K562 (cell line): ENCODE data around the gene PAN2. TPM values are rescaled to one million over a fixed set of nuclear protein-coding genes. Genes with fewer than 3 reads are reported as not detected.

Source experiments
- ATAC-seq: fragments of 200-7000 bp; cut with Tn5 transposase; 3 replicates; pipeline ENCODE4 v1.9.1; 2020; ENCODE audit warnings: moderate library complexity
- BruUV-seq: library from RNA; stranded (reverse); fragments of 400-500 nt; replicated peaks from 2 replicates; lab custom pipeline; 2021; lab: Mats Ljungman, UMichigan
- CTCF ChIA-PET: fragments of 300-600 bp; formaldehyde crosslinking; extraction: SDS; loops from one replicate; lab custom pipeline; 2021; ENCODE audit warnings: low intra/inter-chr PET ratio; lab: Yijun Ruan, JAX
- POLR2A ChIA-PET: fragments of 300-600, 350-650 bp; sonication (Branson Sonifier 250); formaldehyde crosslinking; extraction: SDS; loops from one replicate; lab custom pipeline; 2021; ENCODE audit warnings: antibody characterized with exemption, inconsistent platforms; lab: Yijun Ruan, JAX
- DNase-seq, 4 experiments: peaks; one replicate each; pipeline versions ENCODE4 v3.0.0 to v3.0.0-alpha.2; 2011 to 2018; ENCODE audit warnings: low spot score in 3 of 4, mixed read lengths in 3 of 4; ENCODE audit errors: extremely low read depth in 1 of 4
- FAIRE-seq: peaks from 2 replicates; lab custom pipeline; 2011; peaks lifted over from hg19 to GRCh38; lab: Jason Lieb, UNC
- H2AFZ ChIP-seq: 2 replicates; pipeline ENCODE4 v1.6.0; 2011; ENCODE audit warnings: low read depth, low read length, control low read depth, inconsistent platforms
- H3K27ac ChIP-seq: fragments of 200-600 bp; 3 replicates; pipeline ENCODE4 v1.8.0; 2011; ENCODE audit warnings: low read depth, mild to moderate bottlenecking, control low read depth, inconsistent platforms, low read length, moderate library complexity, mixed read lengths; ENCODE audit errors: extremely low read depth
- H3K27me3 ChIP-seq, 2 experiments: fragments of 300-600 bp in 1 of 2; 2 replicates in 1 of 2; 3 replicates in 1 of 2; pipeline versions ENCODE4 v1.6.0 to v1.8.0; 2011; ENCODE audit warnings: inconsistent platforms in 2 of 2, low read length in 2 of 2, mild to moderate bottlenecking in 1 of 2, mixed read lengths in 1 of 2, moderate library complexity in 1 of 2; ENCODE audit not compliant: control insufficient read depth in 2 of 2, insufficient read depth in 2 of 2
- H3K36me3 ChIP-seq: fragments of 300-600 bp; 3 replicates; pipeline ENCODE4 v1.8.0; 2011; ENCODE audit warnings: mild to moderate bottlenecking, low read length, inconsistent platforms; ENCODE audit not compliant: control insufficient read depth, insufficient read depth
- H3K4me1 ChIP-seq, 2 experiments: fragments of 200-600 bp in 1 of 2; replicated peaks in 1 of 2; 2 replicates in 1 of 2; 3 replicates in 1 of 2; pipeline versions ENCODE4 v1.5.1 to v1.8.0; 2011; ENCODE audit warnings: inconsistent platforms in 2 of 2, low read length in 2 of 2, mild to moderate bottlenecking in 1 of 2, mixed read lengths in 1 of 2, moderate library complexity in 1 of 2; ENCODE audit not compliant: control insufficient read depth in 2 of 2, insufficient read depth in 2 of 2
- H3K4me2 ChIP-seq: 2 replicates; pipeline ENCODE4 v1.6.1; 2011; ENCODE audit warnings: low read length, control low read depth, inconsistent platforms, mixed read lengths; ENCODE audit not compliant: insufficient read depth
- H3K4me3 ChIP-seq: fragments of 200-600 bp; sonication (generic), shearing (Covaris generic); 2 replicates; pipeline ENCODE4 v1.5.1; 2016; ENCODE audit warnings: control low read depth, inconsistent platforms
- H3K79me2 ChIP-seq: fragments of 200-600 bp; 3 replicates; pipeline ENCODE4 v1.8.0; 2011; ENCODE audit warnings: low read length, inconsistent platforms; ENCODE audit not compliant: control insufficient read depth, insufficient read depth
- H3K9ac ChIP-seq, 2 experiments: 2 replicates each; pipeline versions ENCODE4 v1.6.0 to v1.6.1; 2011; ENCODE audit warnings: low read depth in 2 of 2, low read length in 2 of 2, control low read depth in 1 of 2, inconsistent platforms in 1 of 2, mild to moderate bottlenecking in 1 of 2, mixed read lengths in 1 of 2; ENCODE audit not compliant: insufficient read depth in 1 of 2
- H3K9me1 ChIP-seq: one replicate; pipeline ENCODE4 v1.6.0; 2011; ENCODE audit warnings: inconsistent platforms, mild to moderate bottlenecking, low read length, moderate library complexity; ENCODE audit not compliant: control insufficient read depth, insufficient read depth
- H3K9me3 ChIP-seq: replicated peaks from 2 replicates; pipeline ENCODE4 v1.5.1; 2011; ENCODE audit warnings: low read depth, low read length, inconsistent platforms; ENCODE audit not compliant: control insufficient read depth, insufficient read depth
- H4K20me1 ChIP-seq: replicated peaks from 2 replicates; pipeline ENCODE4 v1.6.1; 2011; ENCODE audit warnings: low read length, inconsistent platforms, mixed read lengths; ENCODE audit not compliant: control insufficient read depth, insufficient read depth
- HLTF ChIP-seq: fragments of 450-650 bp; IDR thresholded peaks from 2 replicates; pipeline ENCODE4 v1.6.1; 2016
- HMG20A ChIP-seq: fragments of 450-650 bp; formaldehyde crosslinking; conservative IDR thresholded peaks from 2 replicates; pipeline ENCODE4 v1.4.0; 2020; ENCODE audit warnings: mild to moderate bottlenecking, mixed read lengths
- MAFG ChIP-seq: fragments of 450-650 bp; conservative IDR thresholded peaks from 2 replicates; pipeline ENCODE4 v1.6.1; 2016; ENCODE audit warnings: missing genetic modification characterization, missing compliant biosample characterization
- POLR2G ChIP-seq: fragments of 200-400 bp; formaldehyde crosslinking; IDR thresholded peaks from 2 replicates; pipeline ENCODE4 v1.6.1; 2017; ENCODE audit warnings: low read depth, mild to moderate bottlenecking, antibody characterized with exemption, low read length, moderate library complexity
- POU5F1 ChIP-seq: fragments of 150-350 bp; IDR thresholded peaks from 2 replicates; pipeline ENCODE4 v1.6.1; 2014; ENCODE audit warnings: borderline replicate concordance, low read length, low read depth, mild to moderate bottlenecking; ENCODE audit not compliant: partially characterized antibody
- RREB1 ChIP-seq: fragments of 250-450 bp; sonication (Bioruptor Pico); IDR thresholded peaks from 2 replicates; pipeline ENCODE4 v1.4.0; 2020
- ZBTB12 ChIP-seq: fragments of 250-450 bp; sonication (Bioruptor Pico); IDR thresholded peaks from 2 replicates; pipeline ENCODE4 v1.4.0; 2020
- ZKSCAN1 ChIP-seq: fragments of 150-350 bp; IDR thresholded peaks from 2 replicates; pipeline ENCODE4 v1.6.1; 2016; ENCODE audit warnings: low read depth, low read length
- ZNF561 ChIP-seq: fragments of 450-650 bp; formaldehyde crosslinking; conservative IDR thresholded peaks from 2 replicates; pipeline ENCODE4 v1.4.0; 2020; ENCODE audit warnings: mild to moderate bottlenecking, moderate library complexity
- ZNF696 ChIP-seq: fragments of 250-450 bp; sonication (Bioruptor Pico); conservative IDR thresholded peaks from 2 replicates; pipeline ENCODE4 v1.4.0; 2020; ENCODE audit warnings: mild to moderate bottlenecking, moderate library complexity
- WGBS: fragments of 100-300 bp; shearing (Covaris generic); methylation state at CpG from one replicate; pipeline ENCODE4 v1.1.6; 2016; ENCODE audit warnings: low coverage, mixed read lengths; ENCODE audit not compliant: insufficient coverage; ENCODE audit errors: missing lambda C conversion rate; 5-methylcytosine and 5-hydroxymethylcytosine counted together
- in situ Hi-C: fragments of 300-500 bp; cut with MboI; formaldehyde crosslinking; loops from 4 replicates; pipeline ENCODE4 v1.15.0; 2018; ENCODE audit warnings: inconsistent platforms, mixed read lengths
- intact Hi-C: fragments of 100-400 bp; cut with micrococcal nuclease; formaldehyde crosslinking; loops from 2 replicates; pipeline ENCODE4 v1.14.2; 2022
- polyA plus RNA-seq, 8 experiments: library from polyadenylated mRNA; depleted of rRNA in 4 of 8; stranded (reverse) in 5 of 8; unstranded in 3 of 8; fragments of >200 nt; fragmentation: Nextera tagmentation in 2 of 8; fragmentation: Illumina TruSeq in 1 of 8; extraction: Ambion mirVana in 2 of 8; extraction: Trizol in 1 of 8; gene quantifications; 2 replicates each; pipeline versions ENCODE4 v1.2.1 to v1.2.3, GENCODE V29; 2011 to 2014; ENCODE audit warnings: inconsistent platforms in 1 of 8, missing spikeins in 1 of 8
- total RNA-seq, 7 experiments: library from RNA; depleted of rRNA in 6 of 7; stranded (reverse); fragments of >200 nt in 6 of 7; fragmentation: Illumina TruSeq in 2 of 7; extraction: Trizol in 2 of 7; gene quantifications; 2 replicates each; pipeline versions ENCODE4 v1.2.1 to v1.2.3, GENCODE V29; 2011 to 2021; ENCODE audit warnings: low replicate concordance in 1 of 7
- TF ChIP-seq, protein P1 (sequence below): fragments of 250-450 bp; sonication (Bioruptor Pico); IDR thresholded peaks from 2 replicates; pipeline ENCODE4 v1.8.0; 2021; ENCODE audit warnings: moderate library complexity, mild to moderate bottlenecking, inconsistent platforms

The PAN2 gene
- total and polyA plus RNA-seq, 9 of the 15 experiments (the other 6 are each of a cell fraction or from before 2014, with no cell fraction given): 15.0 to 66.1 (median 25.9) TPM

DNA sequence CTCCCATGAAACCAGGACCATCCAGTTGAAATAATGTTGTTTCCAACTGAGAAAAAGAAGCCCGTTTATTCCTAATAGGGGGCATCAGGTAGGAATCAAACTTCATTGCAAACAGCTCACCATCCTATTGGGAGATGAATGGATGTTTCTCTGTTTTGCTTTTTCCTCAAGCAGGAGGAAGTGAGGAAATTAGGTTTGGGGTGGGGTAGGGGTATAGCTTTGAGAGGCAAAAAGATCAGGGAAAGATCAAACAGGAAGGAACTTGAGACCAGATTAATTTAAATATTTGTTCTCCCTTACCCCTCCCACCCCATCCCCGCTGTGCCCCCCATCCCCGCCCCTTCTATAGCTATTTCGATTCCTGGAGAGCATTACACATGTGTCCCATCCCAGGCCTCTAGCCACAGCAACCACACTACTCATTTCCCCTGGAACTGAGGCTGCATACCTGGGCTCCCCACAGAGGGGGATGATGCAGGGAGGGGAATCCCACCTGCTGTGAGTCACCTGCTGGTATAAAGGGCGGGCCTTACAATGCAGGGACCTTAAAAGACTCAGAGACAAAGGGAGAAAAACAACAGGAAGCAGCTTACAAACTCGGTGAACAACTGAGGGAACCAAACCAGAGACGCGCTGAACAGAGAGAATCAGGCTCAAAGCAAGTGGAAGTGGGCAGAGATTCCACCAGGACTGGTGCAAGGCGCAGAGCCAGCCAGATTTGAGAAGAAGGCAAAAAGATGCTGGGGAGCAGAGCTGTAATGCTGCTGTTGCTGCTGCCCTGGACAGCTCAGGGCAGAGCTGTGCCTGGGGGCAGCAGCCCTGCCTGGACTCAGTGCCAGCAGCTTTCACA lies 4.7 kb upstream of the PAN2 start, which contains the start of gene IL23A (continued):
- TF ChIP-seq ZNF696 (no peak), HLTF (no peak), ZNF561 (no peak), MAFG (no peak), POU5F1 (no peak), POLR2G (peak; percentile 48; the same call in 1 of the 2 replicates)
- TF ChIP-seq, protein P1, sequence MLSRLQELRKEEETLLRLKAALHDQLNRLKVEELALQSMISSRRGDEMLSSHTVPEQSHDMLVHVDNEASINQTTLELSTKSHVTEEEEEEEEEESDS (CRISPR knock-in tag): no peak

DNA sequence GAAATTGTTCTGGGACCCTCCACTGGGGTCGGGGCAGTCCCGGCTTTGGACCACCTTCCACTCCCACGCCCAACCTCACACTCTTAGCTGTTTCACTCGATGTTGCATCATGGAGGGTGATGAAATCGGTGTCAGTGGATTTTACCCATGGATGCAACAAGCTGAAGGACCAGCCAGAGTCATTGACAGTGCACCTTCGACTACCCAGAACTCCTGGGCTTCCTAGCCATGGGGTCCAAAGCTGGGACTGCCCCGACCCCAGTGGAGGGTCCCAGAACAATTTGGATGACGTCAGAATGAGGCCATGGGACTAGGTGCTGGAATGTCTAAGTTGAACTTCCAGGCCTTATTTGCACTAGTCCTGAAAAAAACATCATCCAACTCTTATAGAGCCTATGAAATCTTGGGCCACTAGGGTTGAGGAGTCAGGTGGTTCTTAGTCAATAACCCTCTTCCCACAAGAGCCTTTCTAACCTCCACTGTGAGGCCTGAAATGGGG lies 4.0 kb upstream of the PAN2 start:
- Histone ChIP-seq H3K4me1 (peaks cover 20 to 50% of the 10 kb centered on the region in 2 experiments), H3K27me3 (no peaks in the 10 kb centered on the region), H3K79me2 (peaks cover 20% of the 10 kb centered on the region), H3K9me1 (peaks cover 3% of the 10 kb centered on the region), H3K4me3 (peak overlapping the region; percentile 25; the same call in 1 of the 2 replicates), H4K20me1 (no peaks in the 10 kb centered on the region), H3K36me3 (peaks cover 16% of the 10 kb centered on the region; the same call in 2 of the 3 replicates), H3K9ac (peak overlapping the region; percentile 69 to 80; a peak in 3 of 4 replicates), H3K27ac (peak overlapping the region; percentile 84), H3K9me3 (no peaks in the 10 kb centered on the region), H3K4me2 (peak overlapping the region; percentile 57), H2AFZ (peak overlapping the region; percentile 88; the same call in 1 of the 2 replicates)
- WGBS: 32% methylated on average over 8 of the region's 8 CpGs
- FAIRE-seq (no peak), ATAC-seq (peak; percentile 2), DNase-seq (peak in 1 of 4 experiments; percentile 27)
- no TSS peak for BruUV-seq
- ChIA-PET POLR2A (interaction anchor here (0.6 to 19.0 kb wide), 7 partner anchors 12 to 101 kb away, joined by 3 to 274 read pairs (median 4); partner anchors contain the start of genes APOF, CNPY2, COQ10A and STAT2), CTCF (no interaction called here)
- in situ Hi-C loops: no loop called here
- intact Hi-C loops: no loop called here
- TF ChIP-seq HMG20A (CRISPR knock-in tag) (no peak), RREB1 (CRISPR knock-in tag) (peak; percentile 52; the same call in 1 of the 2 replicates), ZBTB12 (CRISPR knock-in tag) (peak; percentile 37; the same call in 1 of the 2 replicates), ZKSCAN1 (no peak)
